GM13977 (cell line): ENCODE results near the gene CDC27.
"Not testable (repeated sequence)": the region's sequence is repeated elsewhere in the genome, so short reads cannot be mapped to it uniquely, and the experiment has no call there.

ENCODE experiments used
- DNase-seq: peaks from one replicate; pipeline ENCODE4 v3.0.0; 2012; ENCODE audit warnings: low spot score
- CTCF ChIP-seq: IDR thresholded peaks from 2 replicates; pipeline ENCODE4 v1.5.1; 2012; ENCODE audit warnings: mild to moderate bottlenecking, control low read depth; ENCODE audit not compliant: insufficient read depth; ENCODE audit errors: extremely low read depth, missing control alignments
- in situ Hi-C: fragments of 300-500 bp; cut with MboI; formaldehyde crosslinking; loops from one replicate; pipeline ENCODE4 v1.12.0; 2022; ENCODE audit warnings: low sequenced_read_pairs, low pct_unique_long_range_greater_than_20kb, mixed read lengths, inconsistent platforms; ENCODE audit not compliant: unreplicated experiment

CDC27 gene

GRCh38 chr17:47072886-47073285, 116.2 kb downstream of the CDC27 start:
- TF ChIP-seq CTCF: no peak
- in situ Hi-C loops: no loop called here
- no peak for DNase-seq

- DNase-seq, in situ Hi-C loops: not testable (repeated sequence)
Measured at GRCh38 chr17:47071171-47071570, 117.9 kb downstream of the CDC27 start.

GRCh38 chr17:47070266-47070665, 118.8 kb downstream of the CDC27 start:
- in situ Hi-C loops, DNase-seq: not testable (repeated sequence)
